ENCODE data around the gene HELZ. TPM values are rescaled to one million over a fixed set of nuclear protein-coding genes. Genes with fewer than 3 reads are reported as not detected.

The HELZ gene
- total RNA-seq, 1 donor from 2014 or later = 53.4 TPM

DNA sequence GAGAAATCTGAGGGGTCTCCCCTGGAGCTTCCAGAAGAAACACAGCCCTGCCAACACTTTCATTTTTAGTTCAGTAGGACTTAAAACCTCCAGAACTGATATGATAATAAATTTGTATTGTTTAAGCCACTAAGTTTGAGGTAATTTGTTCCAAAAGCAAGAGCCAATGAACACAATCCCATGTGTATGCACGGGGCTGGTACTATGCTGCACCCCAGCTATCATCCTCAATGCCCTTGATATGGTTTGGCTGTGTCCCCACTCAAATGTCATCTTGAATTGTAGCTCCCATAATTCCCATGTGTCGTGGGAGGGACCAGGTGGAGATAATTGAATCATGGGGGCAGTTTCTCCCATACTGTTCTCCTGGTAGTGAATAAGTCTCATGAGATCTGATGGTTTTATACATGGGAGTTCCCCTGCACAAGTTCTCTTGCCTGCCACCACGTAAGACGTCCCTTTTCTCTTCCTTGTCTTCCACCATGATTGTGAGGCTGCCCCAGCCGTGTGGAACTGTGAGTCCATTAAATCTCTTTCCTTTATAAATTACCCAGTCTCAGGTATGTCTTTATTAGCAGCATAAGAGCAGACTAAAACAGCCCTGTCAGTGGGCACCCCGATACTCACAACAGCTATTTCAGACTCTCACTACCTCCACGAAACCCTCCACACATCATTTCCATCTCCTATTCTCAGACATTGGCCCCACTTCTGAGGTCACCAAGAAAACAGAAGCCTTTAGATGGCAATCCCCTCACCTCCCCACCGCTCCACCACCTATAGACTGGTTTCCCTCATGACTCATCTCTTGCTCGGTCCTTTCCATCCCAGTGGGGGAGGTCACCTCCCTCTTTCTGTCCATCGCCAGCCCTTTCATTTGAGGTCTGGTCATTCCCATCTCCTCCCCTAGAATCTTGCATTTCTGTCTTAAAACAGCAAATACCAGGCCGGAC, 209.6 kb downstream of the HELZ start:
- H3K4me3 ChIP-seq (ENCODE audit: insufficient read depth, low read depth, low read length) = no peak overlapping the region
- no peak overlapping the region for H3K27ac ChIP-seq (ENCODE audit: low read depth, low read length)
- H3K4me1 ChIP-seq (ENCODE audit: insufficient read depth, low read length) = no peaks in the 10 kb centered on the region
- Mint-ChIP-seq H3K4me3 (ENCODE audit: unreplicated experiment) (no peak overlapping the region), H3K36me3 (ENCODE audit: low read depth, unreplicated experiment) (no peaks in the 10 kb centered on the region), H3K27me3 (ENCODE audit: low read depth, unreplicated experiment) (peaks cover 36% of the 10 kb centered on the region), H3K4me1 (ENCODE audit: low read depth, unreplicated experiment) (no peaks in the 10 kb centered on the region), H3K27ac (ENCODE audit: unreplicated experiment) (no peak overlapping the region), H3K9me3 (ENCODE audit: unreplicated experiment) (peaks cover 6% of the 10 kb centered on the region)
- H3K36me3 ChIP-seq (ENCODE audit: insufficient read depth, low read length) = no peaks in the 10 kb centered on the region
- no peaks in the 10 kb centered on the region for H3K9me3 ChIP-seq (ENCODE audit: insufficient read depth, low read depth, low read length)
- H3K79me2 ChIP-seq (ENCODE audit: insufficient read depth, low read length) = no peaks in the 10 kb centered on the region
- no peak overlapping the region for H3K4me2 ChIP-seq (ENCODE audit: low read length)
- no peaks in the 10 kb centered on the region for H4K20me1 ChIP-seq (ENCODE audit: insufficient read depth, low read length)
- no peak overlapping the region for H2AFZ ChIP-seq (ENCODE audit: low read depth, low read length)
- TF ChIP-seq EZH2 (IDR thresholded peaks at IDR 0.05; ENCODE audit: insufficient read depth, low read length) = no peak
- TF ChIP-seq, protein P1, sequence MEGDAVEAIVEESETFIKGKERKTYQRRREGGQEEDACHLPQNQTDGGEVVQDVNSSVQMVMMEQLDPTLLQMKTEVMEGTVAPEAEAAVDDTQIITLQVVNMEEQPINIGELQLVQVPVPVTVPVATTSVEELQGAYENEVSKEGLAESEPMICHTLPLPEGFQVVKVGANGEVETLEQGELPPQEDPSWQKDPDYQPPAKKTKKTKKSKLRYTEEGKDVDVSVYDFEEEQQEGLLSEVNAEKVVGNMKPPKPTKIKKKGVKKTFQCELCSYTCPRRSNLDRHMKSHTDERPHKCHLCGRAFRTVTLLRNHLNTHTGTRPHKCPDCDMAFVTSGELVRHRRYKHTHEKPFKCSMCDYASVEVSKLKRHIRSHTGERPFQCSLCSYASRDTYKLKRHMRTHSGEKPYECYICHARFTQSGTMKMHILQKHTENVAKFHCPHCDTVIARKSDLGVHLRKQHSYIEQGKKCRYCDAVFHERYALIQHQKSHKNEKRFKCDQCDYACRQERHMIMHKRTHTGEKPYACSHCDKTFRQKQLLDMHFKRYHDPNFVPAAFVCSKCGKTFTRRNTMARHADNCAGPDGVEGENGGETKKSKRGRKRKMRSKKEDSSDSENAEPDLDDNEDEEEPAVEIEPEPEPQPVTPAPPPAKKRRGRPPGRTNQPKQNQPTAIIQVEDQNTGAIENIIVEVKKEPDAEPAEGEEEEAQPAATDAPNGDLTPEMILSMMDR (IDR thresholded peaks at IDR 0.05; ENCODE audit: insufficient read depth, low read depth, low read length) = no peak
- no peak overlapping the region for H3K9ac ChIP-seq (ENCODE audit: low read length)
- FAIRE-seq (no peak), DNase-seq (ENCODE audit: low read depth) (no peak)
- no peaks in the 10 kb centered on the region for H3K27me3 ChIP-seq (ENCODE audit: insufficient read depth, low read length)

DNA sequence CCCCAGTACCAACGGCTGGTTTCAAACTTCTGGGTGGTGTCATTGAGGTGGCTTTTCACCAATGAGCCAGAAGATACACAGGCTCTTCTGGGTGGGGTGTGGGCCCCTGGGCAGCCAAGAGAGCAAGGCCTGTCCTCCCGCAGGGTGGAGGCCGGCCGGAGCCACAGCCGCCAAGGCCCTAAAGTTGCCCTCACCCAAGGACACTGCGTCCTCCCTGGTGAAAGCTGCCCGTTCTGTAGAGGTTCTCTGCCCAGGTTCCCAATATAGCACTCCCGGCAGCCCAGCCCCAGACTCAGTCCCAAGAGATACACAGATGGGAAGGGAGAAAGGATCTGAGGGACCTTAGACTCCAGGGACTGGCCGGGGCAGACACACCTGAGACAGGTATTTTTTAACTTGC, 211.4 kb downstream of the HELZ start:
- Mint-ChIP-seq H3K4me3 (ENCODE audit: unreplicated experiment) (no peak overlapping the region), H3K27ac (ENCODE audit: unreplicated experiment) (no peak overlapping the region), H3K4me1 (ENCODE audit: low read depth, unreplicated experiment) (no peaks in the 10 kb centered on the region), H3K9me3 (ENCODE audit: unreplicated experiment) (peaks cover 3% of the 10 kb centered on the region), H3K27me3 (ENCODE audit: low read depth, unreplicated experiment) (peaks cover 35% of the 10 kb centered on the region), H3K36me3 (ENCODE audit: low read depth, unreplicated experiment) (no peaks in the 10 kb centered on the region)
- TF ChIP-seq, protein P1 (IDR thresholded peaks at IDR 0.05; ENCODE audit: insufficient read depth, low read depth, low read length) = no peak
- TF ChIP-seq EZH2 (IDR thresholded peaks at IDR 0.05; ENCODE audit: insufficient read depth, low read length) = no peak
- Histone ChIP-seq H3K79me2 (ENCODE audit: insufficient read depth, low read length) (no peaks in the 10 kb centered on the region), H3K27me3 (ENCODE audit: insufficient read depth, low read length) (no peaks in the 10 kb centered on the region), H3K4me1 (ENCODE audit: insufficient read depth, low read length) (no peaks in the 10 kb centered on the region), H3K36me3 (ENCODE audit: insufficient read depth, low read length) (no peaks in the 10 kb centered on the region), H2AFZ (ENCODE audit: low read depth, low read length) (no peak overlapping the region), H3K9me3 (ENCODE audit: insufficient read depth, low read depth, low read length) (no peaks in the 10 kb centered on the region), H3K27ac (ENCODE audit: low read depth, low read length) (no peak overlapping the region), H3K9ac (ENCODE audit: low read length) (no peak overlapping the region), H3K4me2 (ENCODE audit: low read length) (no peak overlapping the region), H4K20me1 (ENCODE audit: insufficient read depth, low read length) (no peaks in the 10 kb centered on the region), H3K4me3 (ENCODE audit: insufficient read depth, low read depth, low read length) (no peak overlapping the region)
- DNase-seq (ENCODE audit: low read depth) = no peak
- FAIRE-seq = no peak

DNA sequence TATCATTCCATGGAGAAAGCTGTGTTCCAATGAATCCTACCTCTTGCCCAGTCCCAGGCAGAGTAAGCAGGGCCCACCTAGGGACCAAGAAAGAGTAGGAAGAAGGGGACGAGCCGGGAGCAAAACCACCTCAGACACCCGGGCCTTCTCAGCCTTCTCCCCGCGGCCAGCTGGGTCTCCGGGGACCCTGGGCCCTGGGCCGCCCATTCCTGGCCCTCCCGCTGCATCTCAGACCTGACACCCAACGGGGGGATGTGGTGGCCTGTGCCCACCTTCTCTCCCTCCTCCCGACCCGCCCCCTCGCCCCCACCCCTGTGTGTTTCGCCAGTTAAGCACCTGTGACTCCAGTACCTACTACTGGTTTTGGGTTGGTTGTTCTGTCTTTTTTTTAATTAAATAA, 212.0 kb downstream of the HELZ start:
- H3K9me3 Mint-ChIP-seq (ENCODE audit: unreplicated experiment) = peaks cover 3% of the 10 kb centered on the region
- H3K9me3 ChIP-seq (ENCODE audit: insufficient read depth, low read depth, low read length) = no peaks in the 10 kb centered on the region
- no peak overlapping the region for H3K4me2 ChIP-seq (ENCODE audit: low read length)
- H3K4me3 Mint-ChIP-seq (ENCODE audit: unreplicated experiment) = no peak overlapping the region
- no peaks in the 10 kb centered on the region for H3K36me3 ChIP-seq (ENCODE audit: insufficient read depth, low read length)
- no peaks in the 10 kb centered on the region for H3K79me2 ChIP-seq (ENCODE audit: insufficient read depth, low read length)
- H4K20me1 ChIP-seq (ENCODE audit: insufficient read depth, low read length) = no peaks in the 10 kb centered on the region
- H3K4me1 Mint-ChIP-seq (ENCODE audit: low read depth, unreplicated experiment) = no peaks in the 10 kb centered on the region
- no peaks in the 10 kb centered on the region for H3K4me1 ChIP-seq (ENCODE audit: insufficient read depth, low read length)
- H3K4me3 ChIP-seq (ENCODE audit: insufficient read depth, low read depth, low read length) = no peak overlapping the region
- no peak overlapping the region for H2AFZ ChIP-seq (ENCODE audit: low read depth, low read length)
- TF ChIP-seq, protein P1 (IDR thresholded peaks at IDR 0.05; ENCODE audit: insufficient read depth, low read depth, low read length) = no peak
- TF ChIP-seq EZH2 (IDR thresholded peaks at IDR 0.05; ENCODE audit: insufficient read depth, low read length) = no peak
- no peak overlapping the region for H3K9ac ChIP-seq (ENCODE audit: low read length)
- no peak overlapping the region for H3K27ac ChIP-seq (ENCODE audit: low read depth, low read length)
- no peaks in the 10 kb centered on the region for H3K27me3 ChIP-seq (ENCODE audit: insufficient read depth, low read length)
- no peak overlapping the region for H3K27ac Mint-ChIP-seq (ENCODE audit: unreplicated experiment)
- FAIRE-seq (no peak), DNase-seq (ENCODE audit: low read depth) (no peak)
- no peaks in the 10 kb centered on the region for H3K36me3 Mint-ChIP-seq (ENCODE audit: low read depth, unreplicated experiment)
- peaks cover 32% of the 10 kb centered on the region for H3K27me3 Mint-ChIP-seq (ENCODE audit: low read depth, unreplicated experiment)
